GM12872 (cell line): Measurements from ENCODE around the gene DNHD1.

Experiments used
- CTCF ChIP-seq: IDR thresholded peaks from 3 replicates; pipeline ENCODE4 v1.5.1; 2011; ENCODE audit warnings: low read depth, mild to moderate bottlenecking, low read length, moderate library complexity; ENCODE audit not compliant: insufficient read depth

The DNHD1 gene

DNA sequence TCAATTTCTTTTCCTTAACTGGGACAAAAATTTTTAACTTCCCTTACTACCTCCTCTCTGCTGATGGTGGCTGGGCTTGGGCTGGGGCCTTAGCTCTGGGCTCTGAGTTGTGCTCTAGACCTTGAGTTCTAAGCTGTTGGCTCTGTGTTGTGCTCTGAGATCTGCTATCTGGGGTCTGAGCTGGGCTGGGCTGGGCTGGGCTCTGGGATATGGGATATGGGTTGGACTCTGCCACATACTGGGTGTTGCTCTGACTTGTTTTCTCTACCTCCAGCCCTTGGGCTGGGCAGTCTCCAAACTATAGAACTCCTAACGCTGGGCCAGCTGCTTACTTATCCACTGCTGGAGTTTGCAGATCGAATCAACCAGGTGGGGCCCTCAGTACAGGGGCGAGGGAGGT is 41.9 kb downstream of the DNHD1 start:
- TF ChIP-seq CTCF, result no peak

GRCh38 chr11:6539748-6540268 is 42.7 kb downstream of the DNHD1 start:
- no peak for TF ChIP-seq CTCF

DNA sequence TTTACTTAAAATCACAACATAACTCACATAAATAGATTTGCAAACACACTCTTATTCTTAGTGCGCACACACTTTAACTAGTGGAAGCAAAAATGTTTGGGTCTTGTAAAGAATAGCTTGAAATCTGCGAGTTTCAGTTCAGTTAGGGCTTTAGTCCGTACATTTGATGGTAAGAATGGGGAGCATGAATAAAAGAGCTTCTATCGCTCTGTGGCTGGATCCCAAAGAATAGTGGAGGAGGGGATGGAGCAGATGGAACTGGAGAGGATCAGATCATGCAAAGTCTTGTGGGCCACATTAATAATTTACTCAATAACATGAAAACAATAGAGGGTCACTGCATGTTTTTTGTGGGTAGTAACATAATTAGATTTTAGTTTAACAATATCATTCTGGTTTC is 44.3 kb downstream of the DNHD1 start:
- TF ChIP-seq CTCF, result no peak

GRCh38 chr11:6542727-6543126 is 45.6 kb downstream of the DNHD1 start:
- TF ChIP-seq CTCF, result no peak

DNA sequence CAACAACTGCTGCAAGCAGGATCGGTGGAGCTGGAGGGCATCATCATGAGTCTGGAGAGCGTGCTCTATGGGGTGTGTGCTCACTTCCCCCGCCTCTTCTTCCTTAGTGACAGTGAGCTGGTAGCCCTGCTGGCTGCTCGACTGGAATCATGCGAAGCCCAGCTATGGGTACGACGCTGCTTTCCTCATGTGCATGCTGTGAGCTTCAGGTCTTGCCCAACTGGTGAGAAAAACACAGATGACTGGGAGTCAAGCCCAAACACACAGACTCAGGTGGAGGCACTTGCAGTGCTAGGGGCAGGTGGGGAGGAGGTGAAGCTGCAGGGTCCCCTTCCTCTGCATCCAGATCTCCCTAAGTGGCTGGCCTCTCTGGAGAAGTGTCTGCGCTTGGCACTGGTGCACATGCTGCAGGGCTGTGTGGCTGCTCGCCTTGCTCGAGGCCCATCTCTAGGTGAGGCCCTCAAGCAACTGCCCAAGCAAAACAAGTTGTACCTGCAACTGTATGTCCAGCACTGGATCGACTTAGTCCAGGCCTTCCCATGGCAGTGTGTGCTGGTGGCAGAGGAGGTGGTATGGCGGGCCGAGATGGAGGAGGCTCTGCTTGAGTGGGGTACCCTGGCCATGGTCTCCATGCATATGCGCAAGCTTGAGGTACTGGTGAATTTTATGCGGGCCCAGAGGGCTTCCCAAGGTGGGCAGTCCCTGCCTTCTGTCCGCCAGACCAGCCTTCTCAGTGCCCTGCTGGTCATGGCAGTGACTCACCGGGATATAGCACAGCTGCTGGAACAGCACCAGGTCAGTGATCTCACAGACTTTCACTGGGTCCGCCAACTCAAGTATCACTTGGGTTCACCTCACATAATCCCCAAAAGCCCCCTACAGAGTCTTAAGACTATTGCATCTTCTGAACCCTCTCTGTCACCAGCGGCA is 48.1 kb downstream of the DNHD1 start:
- no peak for TF ChIP-seq CTCF

GRCh38 chr11:6545917-6546605 is 49.0 kb downstream of the DNHD1 start:
- no peak for TF ChIP-seq CTCF

DNA sequence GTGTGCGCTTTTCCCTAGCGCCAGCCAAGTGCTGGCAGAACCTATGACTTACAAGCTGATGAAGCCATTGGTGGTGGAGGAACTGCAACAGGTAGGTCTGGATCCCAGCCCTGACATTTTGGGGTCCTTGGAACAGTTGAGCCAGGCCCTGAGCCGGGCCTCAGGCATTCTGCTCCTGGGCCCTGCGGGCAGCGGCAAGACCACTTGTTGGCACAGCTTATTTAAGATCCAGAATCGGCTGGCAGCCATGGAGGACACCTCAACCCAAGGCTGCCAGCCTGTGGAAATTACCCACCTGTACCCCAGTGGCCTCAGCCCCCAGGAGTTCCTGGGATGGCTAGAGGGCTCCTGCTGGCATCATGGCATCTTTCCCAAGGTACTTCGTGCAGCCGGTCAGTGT is 49.7 kb downstream of the DNHD1 start:
- no peak for TF ChIP-seq CTCF
